A673 (cell line): ENCODE results near the gene IL33. TPM values are rescaled to one million over a fixed set of nuclear protein-coding genes. Genes with fewer than 3 reads are reported as not detected.
A peak's percentile ranks its signal among the peaks of the same experiment; 100 is the strongest.

ENCODE experiments used
- BruUV-seq: library from RNA; stranded (reverse); fragments of 400-500 nt; replicated peaks from 2 replicates; lab custom pipeline; 2021; lab: Mats Ljungman, UMichigan
- CTCF ChIA-PET: fragments of 300-600 bp; sonication (Branson Sonifier 250); formaldehyde crosslinking; loops from one replicate; lab custom pipeline; 2022; ENCODE audit warnings: antibody characterized with exemption; lab: Charles Lee
- POLR2A ChIA-PET: fragments of 300-600 bp; sonication (Branson Sonifier 250); formaldehyde crosslinking; loops from one replicate; lab custom pipeline; 2022; ENCODE audit warnings: antibody characterized with exemption; ENCODE audit not compliant: low non-redundant PET; lab: Charles Lee
- DNase-seq: peaks from one replicate; pipeline ENCODE4 v3.0.0-alpha.2; 2015; ENCODE audit warnings: low spot score
- H3K27ac ChIP-seq: fragments of 200-600 bp; sonication (generic); 2 replicates; pipeline ENCODE4 v1.5.1; 2016; ENCODE audit warnings: mixed run types, low read depth, mild to moderate bottlenecking, mixed read lengths, antibody characterized with exemption, low read length; ENCODE audit not compliant: poor library complexity, severe bottlenecking
- H3K27me3 ChIP-seq: fragments of 200-600 bp; sonication (generic); replicated peaks from 2 replicates; pipeline ENCODE4 v1.6.1; 2017; ENCODE audit warnings: mixed run types, low read depth, mild to moderate bottlenecking, mixed read lengths, antibody characterized with exemption, low read length; ENCODE audit not compliant: insufficient read depth, poor library complexity
- H3K36me3 ChIP-seq: fragments of 200-600 bp; sonication (generic); 2 replicates; pipeline ENCODE4 v1.6.1; 2016; ENCODE audit warnings: mixed run types, mild to moderate bottlenecking, mixed read lengths, antibody characterized with exemption, low read length; ENCODE audit not compliant: insufficient read depth, poor library complexity, severe bottlenecking
- H3K4me1 ChIP-seq: fragments of 200-600 bp; sonication (generic); 2 replicates; pipeline ENCODE4 v1.6.1; 2017; ENCODE audit warnings: mixed run types, mild to moderate bottlenecking, mixed read lengths, antibody characterized with exemption, low read length; ENCODE audit not compliant: insufficient read depth, poor library complexity, severe bottlenecking
- H3K4me3 ChIP-seq: fragments of 200-600 bp; sonication (generic); 2 replicates; pipeline ENCODE4 v1.5.1; 2016; ENCODE audit warnings: low read depth, mixed run types, mild to moderate bottlenecking, mixed read lengths, low read length; ENCODE audit not compliant: poor library complexity, severe bottlenecking
- H3K9me3 ChIP-seq: fragments of 200-600 bp; sonication (generic); 2 replicates; pipeline ENCODE4 v1.6.1; 2016; ENCODE audit warnings: mixed run types, low read depth, mild to moderate bottlenecking, mixed read lengths, antibody characterized with exemption, low read length; ENCODE audit not compliant: poor library complexity, severe bottlenecking
- EZH2 ChIP-seq: fragments of 200-600 bp; sonication (generic); IDR thresholded peaks from 2 replicates; pipeline ENCODE4 v1.6.1; 2017; ENCODE audit warnings: borderline replicate concordance, low read depth, mild to moderate bottlenecking, mixed read lengths, antibody characterized with exemption, low read length; ENCODE audit not compliant: poor library complexity, severe bottlenecking
- intact Hi-C: fragments of 100-400 bp; cut with micrococcal nuclease; formaldehyde crosslinking; loops from one replicate; pipeline ENCODE4 v1.10.0; 2022; ENCODE audit not compliant: unreplicated experiment
- total RNA-seq: library from RNA; stranded (reverse); gene quantifications from 2 replicates; pipeline ENCODE4 v1.2.3, GENCODE V29; 2021
- TF ChIP-seq, protein P1 (sequence below): fragments of 300-800, 200-600 bp; sonication (generic); conservative IDR thresholded peaks from 2 replicates; pipeline ENCODE4 v1.5.1; 2017; ENCODE audit warnings: low read depth, mild to moderate bottlenecking, antibody characterized with exemption, low read length, moderate library complexity, mixed read lengths

Gene IL33
- total RNA-seq, 1 experiment from 2014 or later = 3.3 TPM

- H3K9me3 ChIP-seq = no peaks in the 10 kb centered on the region
- no peak for TF ChIP-seq EZH2
- TF ChIP-seq, protein P1, sequence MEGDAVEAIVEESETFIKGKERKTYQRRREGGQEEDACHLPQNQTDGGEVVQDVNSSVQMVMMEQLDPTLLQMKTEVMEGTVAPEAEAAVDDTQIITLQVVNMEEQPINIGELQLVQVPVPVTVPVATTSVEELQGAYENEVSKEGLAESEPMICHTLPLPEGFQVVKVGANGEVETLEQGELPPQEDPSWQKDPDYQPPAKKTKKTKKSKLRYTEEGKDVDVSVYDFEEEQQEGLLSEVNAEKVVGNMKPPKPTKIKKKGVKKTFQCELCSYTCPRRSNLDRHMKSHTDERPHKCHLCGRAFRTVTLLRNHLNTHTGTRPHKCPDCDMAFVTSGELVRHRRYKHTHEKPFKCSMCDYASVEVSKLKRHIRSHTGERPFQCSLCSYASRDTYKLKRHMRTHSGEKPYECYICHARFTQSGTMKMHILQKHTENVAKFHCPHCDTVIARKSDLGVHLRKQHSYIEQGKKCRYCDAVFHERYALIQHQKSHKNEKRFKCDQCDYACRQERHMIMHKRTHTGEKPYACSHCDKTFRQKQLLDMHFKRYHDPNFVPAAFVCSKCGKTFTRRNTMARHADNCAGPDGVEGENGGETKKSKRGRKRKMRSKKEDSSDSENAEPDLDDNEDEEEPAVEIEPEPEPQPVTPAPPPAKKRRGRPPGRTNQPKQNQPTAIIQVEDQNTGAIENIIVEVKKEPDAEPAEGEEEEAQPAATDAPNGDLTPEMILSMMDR = no peak
- peak; percentile 9 for DNase-seq
- CTCF ChIA-PET = no interaction called here
- H3K36me3 ChIP-seq = no peaks in the 10 kb centered on the region
- no TSS peak for BruUV-seq
- H3K4me1 ChIP-seq = no peaks in the 10 kb centered on the region
- H3K27me3 ChIP-seq = peaks cover 5% of the 10 kb centered on the region
- H3K4me3 ChIP-seq = no peak overlapping the region
- H3K27ac ChIP-seq = no peak overlapping the region
- POLR2A ChIA-PET = no interaction called here
- intact Hi-C loops = no loop called here
These were observed 28.9 kb upstream of the IL33 start for GRCh38 chr9:6186691-6187090.

- intact Hi-C loops = no loop called here
- ChIA-PET CTCF (no interaction called here), POLR2A (no interaction called here)
- H3K27me3 ChIP-seq = peaks cover 9% of the 10 kb centered on the region
- H3K4me1 ChIP-seq = no peaks in the 10 kb centered on the region
- no peaks in the 10 kb centered on the region for H3K36me3 ChIP-seq
- no TSS peak for BruUV-seq
- H3K9me3 ChIP-seq = no peaks in the 10 kb centered on the region
- no peak overlapping the region for H3K27ac ChIP-seq
- TF ChIP-seq, protein P1 = no peak
- TF ChIP-seq EZH2 = no peak
- H3K4me3 ChIP-seq = no peak overlapping the region
- DNase-seq = no peak
These were observed 28.3 kb upstream of the IL33 start for GRCh38 chr9:6187272-6187671.

DNA sequence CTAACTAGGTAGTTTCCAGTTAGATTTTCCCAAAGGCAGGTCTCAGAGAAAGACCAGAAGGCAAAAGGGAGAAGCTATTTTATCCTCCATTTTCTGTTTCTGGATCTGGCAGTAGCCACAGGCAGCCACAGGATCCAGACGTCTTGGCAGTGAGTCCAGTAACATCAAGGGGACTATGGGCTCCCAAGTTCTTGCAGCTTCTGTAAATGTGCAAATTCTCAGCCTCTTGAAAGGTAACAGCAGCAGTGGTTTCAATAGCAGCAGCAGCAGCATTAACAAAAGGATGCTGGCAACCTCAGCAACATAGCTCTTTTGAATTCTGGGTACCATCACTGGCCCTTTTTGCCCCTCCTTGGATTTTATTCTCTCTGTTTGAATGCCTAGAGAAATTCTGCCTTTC, 27.1 kb upstream of the IL33 start:
- POLR2A ChIA-PET = no interaction called here
- no TSS peak for BruUV-seq

More for the DNA sequence above, 27.1 kb upstream of the IL33 start:
- DNase-seq = no peak
- Histone ChIP-seq H3K9me3 (no peaks in the 10 kb centered on the region), H3K27me3 (peaks cover 11% of the 10 kb centered on the region), H3K4me3 (no peak overlapping the region), H3K4me1 (no peaks in the 10 kb centered on the region), H3K27ac (no peak overlapping the region), H3K36me3 (no peaks in the 10 kb centered on the region)
- CTCF ChIA-PET = no interaction called here
- intact Hi-C loops = no loop called here
- TF ChIP-seq, protein P1 = no peak
- TF ChIP-seq EZH2 = no peak
